ENCODE results near the gene TMEM176A.

DNA sequence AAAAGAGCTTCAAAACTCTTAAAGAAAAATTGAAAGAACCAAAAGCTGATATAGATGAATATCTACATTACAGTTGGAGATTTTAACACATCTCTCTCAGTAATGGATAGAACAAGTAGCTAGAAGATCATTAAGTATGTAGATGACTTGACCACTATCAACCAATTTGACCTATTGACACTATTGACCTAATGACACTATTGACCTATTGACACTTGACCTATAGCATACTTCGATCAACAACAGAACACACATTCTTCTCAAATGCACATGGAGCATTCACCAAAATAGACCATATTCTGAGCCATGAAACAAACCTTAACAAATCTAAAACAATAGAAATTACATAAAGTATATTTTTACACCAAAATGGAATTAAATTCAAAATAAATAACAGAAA lies 41.1 kb upstream of the TMEM176A start:
- TF ChIP-seq, protein P1, sequence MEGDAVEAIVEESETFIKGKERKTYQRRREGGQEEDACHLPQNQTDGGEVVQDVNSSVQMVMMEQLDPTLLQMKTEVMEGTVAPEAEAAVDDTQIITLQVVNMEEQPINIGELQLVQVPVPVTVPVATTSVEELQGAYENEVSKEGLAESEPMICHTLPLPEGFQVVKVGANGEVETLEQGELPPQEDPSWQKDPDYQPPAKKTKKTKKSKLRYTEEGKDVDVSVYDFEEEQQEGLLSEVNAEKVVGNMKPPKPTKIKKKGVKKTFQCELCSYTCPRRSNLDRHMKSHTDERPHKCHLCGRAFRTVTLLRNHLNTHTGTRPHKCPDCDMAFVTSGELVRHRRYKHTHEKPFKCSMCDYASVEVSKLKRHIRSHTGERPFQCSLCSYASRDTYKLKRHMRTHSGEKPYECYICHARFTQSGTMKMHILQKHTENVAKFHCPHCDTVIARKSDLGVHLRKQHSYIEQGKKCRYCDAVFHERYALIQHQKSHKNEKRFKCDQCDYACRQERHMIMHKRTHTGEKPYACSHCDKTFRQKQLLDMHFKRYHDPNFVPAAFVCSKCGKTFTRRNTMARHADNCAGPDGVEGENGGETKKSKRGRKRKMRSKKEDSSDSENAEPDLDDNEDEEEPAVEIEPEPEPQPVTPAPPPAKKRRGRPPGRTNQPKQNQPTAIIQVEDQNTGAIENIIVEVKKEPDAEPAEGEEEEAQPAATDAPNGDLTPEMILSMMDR (IDR thresholded peaks at IDR 0.05; ENCODE audit: insufficient read depth, low read length, poor library complexity, severe bottlenecking): no peak
- no peak for TF ChIP-seq EZH2phosphoT487 (conservative IDR thresholded peaks at IDR 0.05; ENCODE audit: low read length)
